MCF 10A (cell line): ENCODE results near the gene CX3CL1. TPM values are rescaled to one million over a fixed set of nuclear protein-coding genes. Genes with fewer than 3 reads are reported as not detected.

ENCODE experiments used
- BruUV-seq: library from RNA; stranded (reverse); fragments of 400-500 nt; replicated peaks from 2 replicates; lab custom pipeline; 2021; lab: Mats Ljungman, UMichigan
- CTCF ChIA-PET: fragments of 300-600 bp; sonication (Branson Sonifier 250); formaldehyde crosslinking; extraction: SDS; loops from one replicate; lab custom pipeline; 2021; ENCODE audit warnings: antibody characterized with exemption, inconsistent platforms; lab: Yijun Ruan, JAX
- POLR2A ChIA-PET: fragments of 300-600, 350-650 bp; sonication (Branson Sonifier 250); formaldehyde crosslinking; extraction: SDS; loops from one replicate; lab custom pipeline; 2020; ENCODE audit warnings: antibody characterized with exemption, inconsistent platforms; lab: Yijun Ruan, JAX
- DNase-seq: peaks from one replicate; pipeline ENCODE4 v3.0.0-alpha.2; 2018; ENCODE audit not compliant: unreplicated experiment
- H3K27ac Mint-ChIP-seq: one replicate; pipeline ENCODE4 v1.8.0; 2022; ENCODE audit warnings: mild to moderate bottlenecking, low read depth, mixed read lengths; ENCODE audit not compliant: unreplicated experiment
- H3K27me3 Mint-ChIP-seq: one replicate; pipeline ENCODE4 v1.8.0; 2022; ENCODE audit warnings: mixed read lengths; ENCODE audit not compliant: insufficient read depth, unreplicated experiment
- H3K36me3 Mint-ChIP-seq: one replicate; pipeline ENCODE4 v1.8.0; 2022; ENCODE audit warnings: mild to moderate bottlenecking, moderate library complexity, mixed read lengths; ENCODE audit not compliant: insufficient read depth, unreplicated experiment
- H3K4me1 Mint-ChIP-seq: one replicate; pipeline ENCODE4 v1.8.0; 2022; ENCODE audit warnings: mixed read lengths; ENCODE audit not compliant: insufficient read depth, unreplicated experiment
- H3K4me3 Mint-ChIP-seq: one replicate; pipeline ENCODE4 v1.8.0; 2022; ENCODE audit warnings: mild to moderate bottlenecking, moderate library complexity, mixed read lengths; ENCODE audit not compliant: unreplicated experiment
- H3K9me3 Mint-ChIP-seq: one replicate; pipeline ENCODE4 v1.8.0; 2022; ENCODE audit warnings: mixed read lengths; ENCODE audit not compliant: unreplicated experiment
- intact Hi-C: fragments of 100-400 bp; cut with micrococcal nuclease; formaldehyde crosslinking; loops from 2 replicates; pipeline ENCODE4 v1.14.1; 2022
- total RNA-seq: library from RNA; stranded (reverse); gene quantifications from 2 replicates; pipeline ENCODE4 v1.2.3, GENCODE V29; 2022
- TF ChIP-seq, protein P1 (sequence below): fragments of 200-600 bp; IDR thresholded peaks from one replicate; pipeline ENCODE4 v1.8.0; 2022; ENCODE audit warnings: antibody characterized with exemption, mild to moderate bottlenecking; ENCODE audit not compliant: unreplicated experiment

The CX3CL1 gene
- total RNA-seq, 1 experiment from 2014 or later: not detected

GRCh38 chr16:57352636-57353047 lies 19.6 kb upstream of the CX3CL1 start:
- Mint-ChIP-seq H3K9me3 (peaks cover under 1% of the 10 kb centered on the region), H3K27ac (no peak overlapping the region), H3K27me3 (peaks cover 22% of the 10 kb centered on the region), H3K4me1 (no peaks in the 10 kb centered on the region), H3K4me3 (no peak overlapping the region), H3K36me3 (no peaks in the 10 kb centered on the region)
- intact Hi-C loops: no loop called here
- TF ChIP-seq, protein P1, sequence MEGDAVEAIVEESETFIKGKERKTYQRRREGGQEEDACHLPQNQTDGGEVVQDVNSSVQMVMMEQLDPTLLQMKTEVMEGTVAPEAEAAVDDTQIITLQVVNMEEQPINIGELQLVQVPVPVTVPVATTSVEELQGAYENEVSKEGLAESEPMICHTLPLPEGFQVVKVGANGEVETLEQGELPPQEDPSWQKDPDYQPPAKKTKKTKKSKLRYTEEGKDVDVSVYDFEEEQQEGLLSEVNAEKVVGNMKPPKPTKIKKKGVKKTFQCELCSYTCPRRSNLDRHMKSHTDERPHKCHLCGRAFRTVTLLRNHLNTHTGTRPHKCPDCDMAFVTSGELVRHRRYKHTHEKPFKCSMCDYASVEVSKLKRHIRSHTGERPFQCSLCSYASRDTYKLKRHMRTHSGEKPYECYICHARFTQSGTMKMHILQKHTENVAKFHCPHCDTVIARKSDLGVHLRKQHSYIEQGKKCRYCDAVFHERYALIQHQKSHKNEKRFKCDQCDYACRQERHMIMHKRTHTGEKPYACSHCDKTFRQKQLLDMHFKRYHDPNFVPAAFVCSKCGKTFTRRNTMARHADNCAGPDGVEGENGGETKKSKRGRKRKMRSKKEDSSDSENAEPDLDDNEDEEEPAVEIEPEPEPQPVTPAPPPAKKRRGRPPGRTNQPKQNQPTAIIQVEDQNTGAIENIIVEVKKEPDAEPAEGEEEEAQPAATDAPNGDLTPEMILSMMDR: no peak
- POLR2A ChIA-PET: no interaction called here
- BruUV-seq: no TSS peak
- no peak for DNase-seq
- CTCF ChIA-PET: interaction anchor here (0.6 to 0.7 kb wide), 2 partner anchors 64 to 554 kb away, joined by 3 to 4 read pairs; no protein-coding TSS in a partner anchor

- no peaks in the 10 kb centered on the region for H3K4me1 Mint-ChIP-seq
- no peaks in the 10 kb centered on the region for H3K36me3 Mint-ChIP-seq
- POLR2A ChIA-PET: no interaction called here
- TF ChIP-seq, protein P1: no peak
- peaks cover 13% of the 10 kb centered on the region for H3K27me3 Mint-ChIP-seq
- no peak overlapping the region for H3K4me3 Mint-ChIP-seq
- intact Hi-C loops: no loop called here
- BruUV-seq: no TSS peak
- H3K9me3 Mint-ChIP-seq: no peaks in the 10 kb centered on the region
- no peak overlapping the region for H3K27ac Mint-ChIP-seq
- DNase-seq: peak; percentile 45
- CTCF ChIA-PET: no interaction called here
Observed at GRCh38 chr16:57354311-57354710, 18.0 kb upstream of the CX3CL1 start.

DNA sequence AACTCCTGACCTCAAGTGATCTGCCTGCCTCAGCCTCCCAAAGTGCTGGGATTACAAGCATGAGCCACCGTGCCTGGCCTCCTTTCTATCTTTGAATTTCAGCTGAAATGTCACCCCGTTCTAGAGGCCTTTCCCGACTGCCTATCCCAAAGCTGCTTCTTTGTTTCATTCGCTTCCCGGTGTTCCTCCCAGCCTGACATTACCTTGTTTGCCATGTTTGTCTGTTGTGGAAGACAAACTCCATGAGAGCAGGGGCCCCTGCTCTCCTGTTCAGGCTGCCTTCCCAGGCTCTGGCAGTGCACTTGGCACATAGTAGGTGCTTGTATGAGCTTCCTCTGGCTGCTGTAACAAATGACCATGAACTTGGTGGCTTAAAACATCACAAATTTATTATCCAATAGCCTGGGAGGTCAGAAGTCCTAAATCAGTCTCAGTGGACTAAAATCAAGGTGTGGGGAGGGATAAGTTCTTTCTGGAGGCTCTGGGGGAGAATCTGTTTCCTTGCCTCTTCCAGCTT lies 16.3 kb upstream of the CX3CL1 start:
- H3K4me1 Mint-ChIP-seq: no peaks in the 10 kb centered on the region
- no peaks in the 10 kb centered on the region for H3K36me3 Mint-ChIP-seq
- TF ChIP-seq, protein P1: no peak
- H3K27me3 Mint-ChIP-seq: no peaks in the 10 kb centered on the region
- BruUV-seq: no TSS peak
- H3K27ac Mint-ChIP-seq: no peak overlapping the region
- DNase-seq: no peak
- ChIA-PET POLR2A (no interaction called here), CTCF (interaction anchor here (1.1 to 1.5 kb wide), 2 partner anchors 62 to 63 kb away, joined by 3 to 5 read pairs; no protein-coding TSS in a partner anchor)
- intact Hi-C loops: no loop called here
- no peak overlapping the region for H3K4me3 Mint-ChIP-seq
- no peaks in the 10 kb centered on the region for H3K9me3 Mint-ChIP-seq

- ChIA-PET POLR2A (no interaction called here), CTCF (interaction anchor here (1.5 kb wide), 1 partner anchor 61 kb away, joined by 5 read pairs; no protein-coding TSS in a partner anchor)
- Mint-ChIP-seq H3K27me3 (no peaks in the 10 kb centered on the region), H3K36me3 (no peaks in the 10 kb centered on the region), H3K4me1 (no peaks in the 10 kb centered on the region), H3K4me3 (no peak overlapping the region), H3K27ac (no peak overlapping the region), H3K9me3 (no peaks in the 10 kb centered on the region)
- TF ChIP-seq, protein P1: no peak
- intact Hi-C loops: no loop called here
- no TSS peak for BruUV-seq
- no peak for DNase-seq
Observed at GRCh38 chr16:57356547-57356946, 15.7 kb upstream of the CX3CL1 start.
